GM03348 (cell line): Measurements from ENCODE around the gene ANO2.
"Not testable (repeated sequence)": the region's sequence is repeated elsewhere in the genome, so short reads cannot be mapped to it uniquely, and the experiment has no call there.

Source experiments
- DNase-seq: peaks from one replicate; pipeline ENCODE4 v3.0.0; 2012; ENCODE audit warnings: low spot score

Gene ANO2

GRCh38 chr12:5818877-5819276 is 126.2 kb downstream of the ANO2 start:
- DNase-seq, result not testable (repeated sequence)

GRCh38 chr12:5817246-5817645 is 127.8 kb downstream of the ANO2 start:
- DNase-seq, result no peak

- no peak for DNase-seq
Observed at GRCh38 chr12:5809586-5809985, 135.5 kb downstream of the ANO2 start.

- DNase-seq, result peak; percentile 86
Observed at GRCh38 chr12:5808981-5809380, 136.1 kb downstream of the ANO2 start.

GRCh38 chr12:5807514-5808219 is 137.4 kb downstream of the ANO2 start:
- no peak for DNase-seq

DNA sequence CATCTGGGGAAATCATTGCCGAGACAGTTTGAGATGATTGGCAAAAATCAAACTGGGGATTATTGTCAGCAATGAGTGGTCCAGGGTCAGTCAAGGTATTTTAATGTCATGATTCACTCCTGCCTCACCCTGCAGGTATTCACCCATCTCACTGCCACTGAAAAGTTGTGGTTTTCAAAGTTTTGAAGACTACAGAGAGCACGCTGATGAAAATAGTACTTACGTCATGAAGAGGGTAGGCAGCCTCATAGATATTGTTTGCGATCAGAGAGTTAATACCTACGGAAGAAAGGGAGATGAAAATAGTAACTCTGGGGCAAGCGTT is 138.0 kb downstream of the ANO2 start:
- DNase-seq, result no peak

- DNase-seq, result no peak
Observed at GRCh38 chr12:5806371-5807089, 138.5 kb downstream of the ANO2 start.

DNA sequence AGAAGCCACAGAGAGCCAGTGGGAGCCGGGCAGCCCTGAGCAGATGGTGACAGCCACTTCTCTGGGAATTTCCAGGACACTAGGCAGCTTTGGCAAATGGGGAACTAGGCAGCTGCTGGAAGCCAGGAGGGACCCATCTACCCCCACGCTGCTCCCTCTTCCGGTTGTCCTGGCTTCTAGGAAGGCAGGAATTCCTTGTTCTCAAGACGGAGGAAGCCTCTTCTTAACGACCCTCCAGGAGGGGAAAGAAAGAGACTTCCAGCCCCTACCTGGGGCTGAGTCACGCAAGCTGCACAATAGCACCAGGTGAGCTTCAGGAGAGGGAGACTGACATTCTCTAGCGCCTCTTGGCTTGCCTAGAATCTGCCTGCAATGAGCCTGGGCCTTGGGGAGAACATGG is 141.5 kb downstream of the ANO2 start:
- DNase-seq, result no peak

- DNase-seq, result no peak
Observed at GRCh38 chr12:5798242-5799015, 146.6 kb downstream of the ANO2 start.

DNA sequence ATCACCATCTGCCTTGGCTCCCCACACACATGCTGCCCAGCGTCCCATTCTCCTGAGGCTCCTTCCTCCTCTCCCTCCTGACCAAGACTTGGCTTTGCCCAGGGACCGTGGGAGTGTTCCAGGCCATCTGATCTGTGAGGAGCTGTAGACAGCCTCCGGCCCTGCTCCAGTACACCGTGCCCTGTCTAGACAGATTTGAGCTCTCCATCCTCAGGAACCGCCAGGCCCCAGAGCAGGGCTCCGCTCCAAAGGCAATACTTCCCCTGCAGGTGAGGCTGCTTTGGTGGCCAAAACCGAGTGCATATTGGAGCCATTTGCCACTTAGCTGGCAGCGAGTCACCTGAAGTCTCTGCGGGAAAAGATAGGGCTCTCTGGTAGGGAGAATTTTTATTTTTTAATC is 147.4 kb downstream of the ANO2 start:
- no peak for DNase-seq

DNA sequence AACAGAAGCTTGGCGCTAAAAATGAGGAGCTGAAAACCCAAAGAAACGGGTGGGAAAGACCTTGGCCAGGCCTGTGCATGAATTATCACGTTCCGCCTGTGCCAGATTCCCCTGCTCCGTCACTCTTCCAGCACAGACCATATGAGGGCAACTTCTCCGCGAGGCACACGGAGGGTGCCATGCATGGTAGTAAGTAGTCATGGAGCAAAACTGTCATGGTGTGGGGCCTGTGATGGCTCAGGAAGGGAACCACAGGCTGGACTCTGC is 148.2 kb downstream of the ANO2 start:
- DNase-seq, result no peak

DNA sequence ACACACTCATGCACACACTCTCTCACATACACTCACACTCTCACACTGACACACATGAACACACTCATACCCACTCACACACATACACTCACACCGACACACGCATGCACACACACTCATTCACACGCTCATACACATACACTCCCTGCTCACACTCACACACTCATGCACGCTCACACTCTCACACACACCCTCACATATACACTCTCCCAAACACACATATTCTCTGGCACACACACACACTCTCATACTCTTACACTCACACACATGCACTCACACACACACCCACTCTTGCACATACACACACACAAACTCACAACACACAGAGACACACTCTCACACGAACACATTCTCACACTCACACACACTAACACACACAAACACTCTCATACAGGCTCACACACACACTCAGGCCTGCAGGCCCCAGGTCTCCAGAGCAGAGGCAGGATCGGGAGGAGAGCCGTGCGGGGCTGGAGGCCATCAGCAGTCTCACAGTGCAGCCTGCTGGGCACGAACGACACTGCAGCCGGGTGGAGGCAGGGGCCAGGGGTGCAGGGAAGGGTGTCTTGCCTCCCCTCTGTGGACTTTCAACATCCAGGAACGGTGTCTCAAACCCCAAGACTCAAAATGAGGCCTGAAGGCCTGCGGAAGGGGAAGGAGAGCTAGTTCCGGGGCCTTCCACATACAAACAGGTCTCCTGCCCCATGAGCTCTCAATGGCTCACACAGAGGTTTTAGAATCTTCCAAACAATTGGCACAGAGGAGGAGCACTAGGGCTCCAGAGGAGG is 148.7 kb downstream of the ANO2 start:
- DNase-seq, result peak; percentile 69

- no peak for DNase-seq
Observed at GRCh38 chr12:5794156-5794555, 150.9 kb downstream of the ANO2 start.

- no peak for DNase-seq
Observed at GRCh38 chr12:5792343-5792742, 152.7 kb downstream of the ANO2 start.

DNA sequence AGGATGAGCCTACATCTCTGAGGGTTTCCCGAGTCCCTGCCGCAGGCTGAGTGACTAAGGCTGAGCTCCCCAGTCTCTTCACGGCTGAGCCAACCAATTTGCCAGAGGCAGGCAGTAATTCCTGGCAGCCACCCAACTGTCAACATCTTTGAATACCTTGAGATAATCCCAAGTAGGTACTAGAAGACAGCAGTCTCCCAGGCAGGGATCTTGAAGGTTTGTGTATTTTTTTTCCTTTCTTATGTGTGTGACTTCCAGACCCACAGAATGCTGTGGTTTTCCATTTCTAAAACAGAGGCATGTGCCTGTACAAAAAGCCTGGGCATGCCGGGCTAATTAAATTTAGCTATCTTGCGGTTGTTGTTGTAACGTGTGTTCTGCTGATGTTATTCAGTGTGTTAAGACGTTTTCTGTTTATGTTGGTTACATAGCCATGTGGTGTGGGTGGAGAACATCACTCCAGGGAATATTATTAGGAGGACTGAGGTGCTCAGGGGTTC is 155.5 kb downstream of the ANO2 start:
- DNase-seq, result no peak

DNA sequence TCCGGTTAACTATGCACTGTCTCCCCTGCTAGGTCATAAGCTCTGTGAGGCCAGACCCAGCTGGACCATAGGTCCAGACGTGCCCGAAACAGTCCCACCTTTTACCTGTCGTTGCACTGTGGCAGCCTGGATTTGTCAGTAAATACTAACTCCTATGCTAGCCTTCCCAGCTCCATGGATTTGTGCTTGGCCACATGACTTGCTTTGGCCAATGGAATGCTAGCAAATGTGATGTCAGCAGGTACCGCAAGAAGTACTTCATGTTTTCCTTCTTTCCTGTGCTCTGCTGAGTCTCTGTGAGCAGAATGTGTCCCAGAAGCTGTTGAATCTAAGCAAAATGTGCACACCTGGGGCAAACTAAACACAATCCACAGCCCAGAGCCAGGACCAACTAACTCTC is 157.2 kb downstream of the ANO2 start:
- DNase-seq, result no peak

DNA sequence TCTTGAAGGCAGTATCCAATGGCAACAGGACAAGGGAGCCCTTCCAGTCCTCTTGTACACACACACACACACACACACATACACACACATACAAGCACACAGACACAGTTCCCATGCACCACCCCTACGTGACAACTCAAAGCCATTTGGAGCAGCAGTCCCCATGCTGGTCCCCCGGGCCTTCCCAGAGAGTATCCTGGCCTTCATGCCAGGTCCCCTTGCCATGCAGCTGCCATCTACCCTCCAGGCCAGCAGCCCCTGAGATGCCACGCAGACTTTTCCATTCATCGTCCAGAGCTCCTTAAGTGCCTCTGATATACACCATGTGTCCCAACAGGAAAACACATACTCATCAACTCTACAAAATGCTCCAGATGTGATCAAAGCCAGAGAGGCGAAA is 159.5 kb downstream of the ANO2 start:
- DNase-seq, result no peak

DNA sequence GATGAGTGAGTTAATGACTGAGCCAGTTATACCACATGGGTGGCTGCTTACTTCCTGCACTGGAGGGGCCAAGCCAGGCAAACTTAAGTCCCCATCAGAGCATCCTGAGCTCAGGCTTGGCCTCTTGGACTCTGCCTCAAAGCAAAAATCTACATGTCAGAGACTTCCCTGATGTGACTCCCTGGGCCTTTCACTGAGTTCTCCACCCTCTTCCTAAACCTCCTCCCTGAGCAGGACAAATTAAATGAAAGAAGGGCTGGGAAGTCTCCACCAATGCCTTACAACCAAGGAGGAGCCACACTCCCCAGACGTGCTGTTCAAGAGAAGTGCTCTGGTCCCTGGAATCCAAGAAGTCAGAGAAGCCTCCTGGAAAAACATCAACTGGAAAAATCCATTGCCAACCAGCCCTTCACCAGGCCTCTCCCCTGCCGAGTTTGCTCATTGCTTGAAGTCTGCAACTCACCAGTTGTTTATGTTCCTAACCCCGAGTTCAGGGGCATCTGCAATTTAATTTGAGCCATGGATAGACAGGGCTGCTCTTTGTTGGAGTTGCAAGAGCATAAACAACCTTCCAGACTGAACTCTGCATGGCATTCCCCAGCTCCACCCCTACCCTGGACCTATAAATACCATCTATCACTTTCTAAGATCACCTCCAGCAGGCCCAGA is 160.5 kb downstream of the ANO2 start:
- DNase-seq, result no peak

- DNase-seq, result no peak
Observed at GRCh38 chr12:5783289-5783920, 161.7 kb downstream of the ANO2 start.

DNA sequence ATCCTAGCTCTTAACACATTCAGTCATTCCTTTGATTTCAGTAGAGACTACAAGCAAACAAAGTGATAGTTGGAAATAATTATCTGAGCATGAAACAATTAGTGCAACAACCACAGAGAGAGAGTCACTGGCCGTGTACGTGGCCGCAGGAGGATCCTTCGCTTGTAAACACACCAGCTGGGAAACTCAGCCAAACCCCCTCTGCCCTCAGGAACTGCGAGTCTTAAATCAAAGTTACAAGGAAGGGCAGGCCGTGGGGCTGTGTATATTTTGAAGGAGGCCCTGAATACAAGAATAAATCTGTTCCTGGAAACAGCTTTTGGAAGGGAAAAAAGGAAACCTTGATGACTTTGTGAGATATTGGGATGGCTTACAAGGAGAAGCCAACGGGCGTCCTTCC is 164.5 kb downstream of the ANO2 start:
- no peak for DNase-seq

DNA sequence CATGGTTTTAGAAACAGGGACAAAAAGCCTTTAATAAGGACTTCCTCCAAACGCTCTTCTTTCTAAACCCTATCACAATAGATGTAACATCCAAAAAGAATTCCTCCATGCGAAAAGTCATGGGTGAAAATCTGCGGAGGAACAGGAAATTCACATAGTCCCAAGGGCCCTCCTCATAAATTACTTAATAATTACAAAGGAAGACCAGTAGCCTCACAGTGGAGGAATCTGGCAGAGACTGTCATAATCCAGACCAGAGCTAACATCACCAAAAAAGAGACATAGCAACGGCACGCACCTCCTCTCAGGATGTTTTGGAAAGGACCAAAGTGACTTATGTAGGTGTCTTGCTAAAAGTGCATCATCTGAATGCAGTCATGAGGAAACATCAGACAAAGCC is 165.7 kb downstream of the ANO2 start:
- DNase-seq, result no peak
